Neural crest cell (in vitro differentiated cells): ENCODE data around the gene TMEM106B. TPM values are rescaled to one million over a fixed set of nuclear protein-coding genes. Genes with fewer than 3 reads are reported as not detected.
"Not testable (repeated sequence)": the region's sequence is repeated elsewhere in the genome, so short reads cannot be mapped to it uniquely, and the experiment has no call there.

Experiments used
- DNase-seq: peaks from one replicate; pipeline ENCODE4 v3.0.0; 2021; ENCODE audit warnings: low read depth, mixed read lengths, low spot score
- H3K27ac Mint-ChIP-seq: one replicate; pipeline ENCODE4 v1.8.0; 2021; ENCODE audit warnings: mild to moderate bottlenecking, mixed read lengths; ENCODE audit not compliant: unreplicated experiment
- H3K27me3 Mint-ChIP-seq: 2 replicates; pipeline ENCODE4 v1.8.0; 2021; ENCODE audit warnings: low read depth, mild to moderate bottlenecking, mixed read lengths
- H3K36me3 Mint-ChIP-seq: 2 replicates; pipeline ENCODE4 v1.8.0; 2021; ENCODE audit warnings: low read depth, mild to moderate bottlenecking, mixed read lengths
- H3K4me1 Mint-ChIP-seq: 2 replicates; pipeline ENCODE4 v1.8.0; 2021; ENCODE audit warnings: mixed read lengths
- H3K4me3 Mint-ChIP-seq: one replicate; pipeline ENCODE4 v1.8.0; 2021; ENCODE audit warnings: mild to moderate bottlenecking, mixed read lengths
- H3K9me3 Mint-ChIP-seq: 2 replicates; pipeline ENCODE4 v1.8.0; 2021; ENCODE audit warnings: mixed read lengths
- CTCF ChIP-seq: fragments of 200-600 bp; sonication (generic); conservative IDR thresholded peaks from 2 replicates; pipeline ENCODE4 v1.5.0; 2021; ENCODE audit warnings: antibody characterized with exemption, mild to moderate bottlenecking
- long read RNA-seq: library from polyadenylated mRNA; unstranded; transcript quantifications from one replicate; pipeline ENCODE4 v2.0.0, GENCODE V29; 2020
- total RNA-seq: library from RNA; stranded (reverse); gene quantifications from 2 replicates; pipeline ENCODE4 v1.2.1, GENCODE V29; 2021

The TMEM106B gene
- total RNA-seq = 31.8 and 35.0 TPM in 2 replicates
- long read RNA-seq, full-length matches to known transcripts = 93 of 109 reads
- long read RNA-seq, partial matches to known transcripts = 4 of 109 reads
- long read RNA-seq, other reads (novel, unspliced or antisense) = 12 of 109 reads

GRCh38 chr7:12211054-12211710, at the start of gene TMEM106B:
Gene TMEM106B, plus strand, starts transcription at chr7:12211294. Its CDS starts 3,517 bp downstream, at chr7:12214811.
- Mint-ChIP-seq H3K4me1 (peaks cover 23% of the 10 kb centered on the region), H3K27me3 (peaks cover 51% of the 10 kb centered on the region), H3K36me3 (no peaks in the 10 kb centered on the region), H3K9me3 (no peaks in the 10 kb centered on the region), H3K27ac (peak within 1 kb of the TSS; percentile 96), H3K4me3 (peak within 1 kb of the TSS; percentile 94)
- peak; percentile 32 for TF ChIP-seq CTCF
- peak; percentile 91 for DNase-seq

- no peak for TF ChIP-seq CTCF
- no peak overlapping the region for H3K27ac Mint-ChIP-seq
- H3K36me3 Mint-ChIP-seq = no peaks in the 10 kb centered on the region
- no peaks in the 10 kb centered on the region for H3K27me3 Mint-ChIP-seq
- DNase-seq = no peak
- peaks cover under 1% of the 10 kb centered on the region for H3K9me3 Mint-ChIP-seq
- H3K4me1 Mint-ChIP-seq = no peaks in the 10 kb centered on the region
- no peak overlapping the region for H3K4me3 Mint-ChIP-seq
These were observed 48.5 kb upstream of the TMEM106B start for GRCh38 chr7:12162415-12163113.

- H3K4me1 Mint-ChIP-seq, DNase-seq, H3K27me3 Mint-ChIP-seq, H3K9me3 Mint-ChIP-seq, H3K36me3 Mint-ChIP-seq, H3K4me3 Mint-ChIP-seq, H3K27ac Mint-ChIP-seq: not testable (repeated sequence)
These were observed 43.0 kb upstream of the TMEM106B start for GRCh38 chr7:12168065-12168464.

- not testable (repeated sequence) for H3K4me3 Mint-ChIP-seq, H3K27me3 Mint-ChIP-seq, H3K9me3 Mint-ChIP-seq, DNase-seq, H3K27ac Mint-ChIP-seq, H3K36me3 Mint-ChIP-seq, H3K4me1 Mint-ChIP-seq
These were observed 40.9 kb upstream of the TMEM106B start for GRCh38 chr7:12169981-12170820.

GRCh38 chr7:12173671-12174070, 37.4 kb upstream of the TMEM106B start:
- Mint-ChIP-seq H3K4me1 (no peaks in the 10 kb centered on the region), H3K36me3 (no peaks in the 10 kb centered on the region), H3K4me3 (no peak overlapping the region), H3K27me3 (no peaks in the 10 kb centered on the region), H3K27ac (no peak overlapping the region), H3K9me3 (no peaks in the 10 kb centered on the region)
- DNase-seq = no peak
- no peak for TF ChIP-seq CTCF

GRCh38 chr7:12174931-12175330, 36.2 kb upstream of the TMEM106B start:
- Mint-ChIP-seq H3K4me1 (no peaks in the 10 kb centered on the region), H3K27ac (no peak overlapping the region), H3K4me3 (no peak overlapping the region), H3K9me3 (no peaks in the 10 kb centered on the region), H3K36me3 (no peaks in the 10 kb centered on the region), H3K27me3 (no peaks in the 10 kb centered on the region)
- no peak for DNase-seq
- TF ChIP-seq CTCF = no peak
